Measurements from ENCODE around the gene RPS18.

DNA sequence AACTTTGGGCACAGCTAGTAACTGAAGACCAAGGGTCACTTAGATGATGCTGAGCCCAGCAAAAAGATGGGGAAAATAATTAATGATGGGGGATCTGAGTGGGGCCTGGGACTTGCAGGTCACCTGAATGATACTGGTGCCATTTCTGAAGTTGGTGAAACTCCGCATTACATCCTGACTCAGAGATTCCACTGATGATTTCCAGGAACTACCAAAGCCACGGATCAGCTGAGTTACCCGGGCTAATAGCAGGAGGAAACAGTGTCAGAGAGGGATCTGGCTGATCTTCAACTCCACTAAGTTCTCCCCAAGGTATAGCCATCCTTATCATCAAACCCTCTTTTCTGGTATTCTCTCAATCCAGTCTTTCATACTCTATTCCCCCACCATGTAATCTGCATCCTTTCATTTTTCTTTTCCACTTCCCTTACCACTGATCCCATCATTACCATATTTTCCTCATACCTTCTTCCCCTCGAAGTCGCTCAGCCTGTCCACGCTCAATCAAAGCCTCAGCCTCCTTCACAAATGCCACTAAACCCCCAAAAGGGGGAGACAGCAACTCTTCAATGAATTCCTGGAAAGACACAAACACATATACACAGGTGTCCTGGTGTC lies 20.4 kb upstream of the RPS18 start:
- TF ChIP-seq CTCF (conservative IDR thresholded peaks at IDR 0.05; ENCODE audit: low read length): peak; percentile 31; the same call in 1 of the 2 replicates
- TF ChIP-seq EZH2phosphoT487 (IDR thresholded peaks at IDR 0.05; ENCODE audit: borderline replicate concordance, low read depth, low read length): no peak
